B cell (primary cell): ENCODE measurements around the gene NRL. TPM values are rescaled to one million over a fixed set of nuclear protein-coding genes. Genes with fewer than 3 reads are reported as not detected.

ENCODE experiments used
- ATAC-seq: fragments of 200-7000 bp; cut with Tn5 transposase; one replicate; pipeline ENCODE4 v1.10.0; 2021; ENCODE audit warnings: low read depth, mild to moderate bottlenecking, moderate number of reproducible peaks, moderate library complexity
- CTCF ChIA-PET: fragments of 350-600 bp; sonication (Branson Sonifier 250); formaldehyde crosslinking; loops from one replicate; lab custom pipeline; 2021; ENCODE audit warnings: antibody characterized with exemption, inconsistent platforms; lab: Charles Lee
- POLR2A ChIA-PET: fragments of 350-600 bp; sonication (Branson Sonifier 250); formaldehyde crosslinking; loops from one replicate; lab custom pipeline; 2021; ENCODE audit warnings: antibody characterized with exemption; lab: Charles Lee
- DNase-seq: peaks from one replicate; pipeline ENCODE4 v3.0.0; 2013
- H2AFZ ChIP-seq: 2 replicates; pipeline ENCODE4 v1.6.1; 2012; ENCODE audit warnings: mild to moderate bottlenecking, low read depth, low read length; ENCODE audit not compliant: insufficient read depth, poor library complexity, severe bottlenecking
- H3K27ac ChIP-seq, 2 donors: 1 replicate in 1 of 2; 2 replicates in 1 of 2; pipeline ENCODE4 v1.5.1; 2012 to 2013; ENCODE audit warnings: low read length in 2 of 2, mild to moderate bottlenecking in 2 of 2, moderate library complexity in 1 of 2
- H3K27me3 ChIP-seq, 4 experiments: fragments of 200-600 bp in 1 of 4; sonication (generic) in 1 of 4; replicated peaks in 1 of 4; 1 replicate in 2 of 4; 2 replicates in 2 of 4; pipeline versions ENCODE4 v1.6.1 to v1.7.0; 2013 to 2016; ENCODE audit warnings: low read length in 3 of 4, mild to moderate bottlenecking in 2 of 4, mixed read lengths in 1 of 4, moderate library complexity in 1 of 4; ENCODE audit not compliant: insufficient read depth in 4 of 4, control insufficient read depth in 3 of 4; ENCODE audit errors: control extremely low read depth in 1 of 4
- H3K36me3 ChIP-seq, 2 experiments: replicated peaks in 1 of 2; 1 replicate in 1 of 2; 2 replicates in 1 of 2; pipeline versions ENCODE4 v1.6.1 to v1.7.1; 2013; ENCODE audit warnings: low read length in 1 of 2; ENCODE audit not compliant: insufficient read depth in 2 of 2, control insufficient read depth in 1 of 2; ENCODE audit errors: control extremely low read depth in 1 of 2, extremely low read depth in 1 of 2
- H3K4me1 ChIP-seq, 2 donors: fragments of 200-600 bp in 1 of 2; sonication (generic) in 1 of 2; 1 replicate in 1 of 2; 2 replicates in 1 of 2; pipeline versions ENCODE4 v1.5.1 to v1.6.1; 2013 to 2017; ENCODE audit warnings: low read length in 2 of 2; ENCODE audit not compliant: control insufficient read depth in 2 of 2, insufficient read depth in 2 of 2
- H3K4me2 ChIP-seq: replicated peaks from 2 replicates; pipeline ENCODE3; 2012; ENCODE audit warnings: mild to moderate bottlenecking, low read depth, low read length; ENCODE audit not compliant: poor library complexity, severe bottlenecking
- H3K4me3 ChIP-seq, 5 experiments: fragments of 200-600 bp in 1 of 5; sonication (generic) in 1 of 5; 1 replicate in 3 of 5; 2 replicates in 2 of 5; pipeline versions ENCODE4 v1.5.1 to v1.7.0; 2011 to 2016; ENCODE audit warnings: low read length in 4 of 5, mild to moderate bottlenecking in 4 of 5, low read depth in 2 of 5, control low read depth in 1 of 5, moderate library complexity in 1 of 5; ENCODE audit not compliant: insufficient read depth in 1 of 5; ENCODE audit errors: control extremely low read depth in 1 of 5, extremely low read depth in 1 of 5
- H3K79me2 ChIP-seq: fragments of 200-600 bp; sonication (generic); one replicate; pipeline ENCODE4 v1.6.0; 2016; ENCODE audit warnings: low read length; ENCODE audit not compliant: control insufficient read depth, insufficient read depth
- H3K9ac ChIP-seq: fragments of 200-600 bp; sonication (generic); 2 replicates; pipeline ENCODE4 v1.6.1; 2017; ENCODE audit warnings: mild to moderate bottlenecking, low read length, moderate library complexity
- H3K9me3 ChIP-seq, 3 donors: one replicate each; pipeline versions ENCODE4 v1.6.1 to v1.7.1; 2013; ENCODE audit warnings: low read length in 2 of 3; ENCODE audit not compliant: control insufficient read depth in 2 of 3, insufficient read depth in 1 of 3; ENCODE audit errors: control extremely low read depth in 1 of 3
- H4K20me1 ChIP-seq: 2 replicates; pipeline ENCODE4 v1.6.0; 2012; ENCODE audit warnings: mild to moderate bottlenecking, low read length; ENCODE audit not compliant: insufficient read depth, control insufficient read depth, poor library complexity, severe bottlenecking
- H3K27ac Mint-ChIP-seq: one replicate; pipeline ENCODE4 v1.8.0; 2021; ENCODE audit warnings: mixed read lengths
- H3K27me3 Mint-ChIP-seq: one replicate; pipeline ENCODE4 v1.8.0; 2021; ENCODE audit warnings: mixed read lengths
- H3K4me1 Mint-ChIP-seq: one replicate; pipeline ENCODE4 v1.8.0; 2021; ENCODE audit warnings: mixed read lengths
- H3K4me3 Mint-ChIP-seq: one replicate; pipeline ENCODE4 v1.8.0; 2021; ENCODE audit warnings: mixed read lengths
- H3K9me3 Mint-ChIP-seq: one replicate; pipeline ENCODE4 v1.8.0; 2022; ENCODE audit warnings: mixed read lengths; ENCODE audit not compliant: insufficient read depth
- CTCF ChIP-seq: fragments of 200-600 bp; IDR thresholded peaks from one replicate; pipeline ENCODE4 v1.8.0; 2022; ENCODE audit warnings: antibody characterized with exemption, mild to moderate bottlenecking
- EZH2 ChIP-seq: IDR thresholded peaks from 2 replicates; pipeline ENCODE4 v1.6.1; 2012; ENCODE audit warnings: borderline replicate concordance, low read depth, mild to moderate bottlenecking, moderate library complexity, low read length; ENCODE audit not compliant: insufficient read depth, poor library complexity, severe bottlenecking
- WGBS: methylation state at CpG from one replicate; pipeline ENCODE4 v1.1.5; 2013; ENCODE audit warnings: missing lambda C conversion rate; ENCODE audit not compliant: insufficient coverage; 5-methylcytosine and 5-hydroxymethylcytosine counted together
- intact Hi-C: fragments of 100-400 bp; cut with micrococcal nuclease; formaldehyde crosslinking; loops from one replicate; pipeline ENCODE4 v1.10.0; 2022
- polyA plus RNA-seq: library from polyadenylated mRNA; depleted of rRNA; stranded (reverse); fragments of >200 nt; gene quantifications from 2 replicates; pipeline ENCODE4 v1.2.3, GENCODE V29; 2012
- total RNA-seq, 2 donors: library from RNA; stranded (reverse); fragments of 120-200 nt in 1 of 2; gene quantifications; 1 replicate in 1 of 2; 2 replicates in 1 of 2; pipeline versions ENCODE4 v1.2.3 to v1.2.4, GENCODE V29; 2013 to 2022

The NRL gene
- total and polyA plus RNA-seq, 2 donors (not counting 1 experiment from before 2014, with no cell fraction given): 7.0 to 8.8 TPM

GRCh38 chr14:24085215-24085614 lies 29.5 kb downstream of the NRL start:
- Mint-ChIP-seq H3K4me1 (peaks cover 18% of the 10 kb centered on the region), H3K27me3 (no peaks in the 10 kb centered on the region), H3K4me3 (no peak overlapping the region), H3K9me3 (no peaks in the 10 kb centered on the region), H3K27ac (no peak overlapping the region)
- H3K4me1 ChIP-seq: peaks cover 12 to 17% of the 10 kb centered on the region in 2 donors
- WGBS: 100% methylated on average over 2 of the region's 3 CpGs
- H3K4me3 ChIP-seq: no peak overlapping the region
- H4K20me1 ChIP-seq: no peaks in the 10 kb centered on the region
- no peaks in the 10 kb centered on the region for H3K36me3 ChIP-seq
- H3K27ac ChIP-seq: no peak overlapping the region
- H3K9ac ChIP-seq: no peak overlapping the region
- ATAC-seq (no peak), DNase-seq (no peak)
- H3K4me2 ChIP-seq: no peak overlapping the region
- no peaks in the 10 kb centered on the region for H3K27me3 ChIP-seq
- no peaks in the 10 kb centered on the region for H3K9me3 ChIP-seq
- no peak overlapping the region for H2AFZ ChIP-seq
- CTCF ChIA-PET: interaction anchor here (1.2 to 8.0 kb wide), 3 partner anchors 23 to 28 kb away, joined by 3 to 75 read pairs (median 17); no protein-coding TSS in a partner anchor
- H3K79me2 ChIP-seq: peaks cover 4% of the 10 kb centered on the region
- TF ChIP-seq CTCF (no peak), EZH2 (no peak)
- POLR2A ChIA-PET: no interaction called here
- intact Hi-C loops: no loop called here

GRCh38 chr14:24084440-24084839 lies 30.3 kb downstream of the NRL start:
- intact Hi-C loops: no loop called here
- Mint-ChIP-seq H3K27me3 (no peaks in the 10 kb centered on the region), H3K9me3 (no peaks in the 10 kb centered on the region), H3K4me1 (peaks cover 21% of the 10 kb centered on the region), H3K27ac (no peak overlapping the region), H3K4me3 (no peak overlapping the region)
- no peak overlapping the region for H3K9ac ChIP-seq
- H2AFZ ChIP-seq: no peak overlapping the region
- H3K36me3 ChIP-seq: no peaks in the 10 kb centered on the region
- no peak for ATAC-seq
- H4K20me1 ChIP-seq: no peaks in the 10 kb centered on the region
- no peak for DNase-seq
- WGBS: 100% methylated on average over 2 of the region's 2 CpGs
- TF ChIP-seq CTCF: no peak
- no peak for TF ChIP-seq EZH2
- H3K4me1 ChIP-seq: peaks cover 18 to 21% of the 10 kb centered on the region in 2 donors
- POLR2A ChIA-PET: no interaction called here
- H3K4me3 ChIP-seq: no peak overlapping the region
- no peak overlapping the region for H3K27ac ChIP-seq
- no peak overlapping the region for H3K4me2 ChIP-seq
- no peaks in the 10 kb centered on the region for H3K9me3 ChIP-seq
- CTCF ChIA-PET: interaction anchor here (1.2 to 8.0 kb wide), 3 partner anchors 24 to 29 kb away, joined by 3 to 75 read pairs (median 17); no protein-coding TSS in a partner anchor
- no peaks in the 10 kb centered on the region for H3K27me3 ChIP-seq
- peaks cover 4% of the 10 kb centered on the region for H3K79me2 ChIP-seq
